SK-MEL-5 (cell line): ENCODE data around the gene RTTN. TPM values are rescaled to one million over a fixed set of nuclear protein-coding genes. Genes with fewer than 3 reads are reported as not detected.

Source experiments
- DNase-seq: peaks from one replicate; pipeline ENCODE4 v3.0.0-alpha.2; 2016; ENCODE audit warnings: low read depth, low spot score
- in situ Hi-C: cut with HindIII; loops from 2 replicates; pipeline ENCODE4 v1.10.0; 2016; ENCODE audit warnings: low sequenced_read_pairs, high pct_unique_total_duplicates, low pct_unique_long_range_greater_than_20kb
- total RNA-seq: library from RNA; depleted of rRNA; stranded (reverse); fragments of >200 nt; shearing (Covaris generic); gene quantifications from 2 replicates; pipeline ENCODE4 v1.2.3, GENCODE V29; 2014

Gene RTTN
- total RNA-seq, 1 experiment from 2014 or later: 21.7 TPM

GRCh38 chr18:70069382-70069781, 136.1 kb downstream of the RTTN start:
- in situ Hi-C loops: no loop called here
- DNase-seq: no peak

- no peak for DNase-seq
- in situ Hi-C loops: no loop called here
These were observed 136.5 kb downstream of the RTTN start for GRCh38 chr18:70068981-70069380.

DNA sequence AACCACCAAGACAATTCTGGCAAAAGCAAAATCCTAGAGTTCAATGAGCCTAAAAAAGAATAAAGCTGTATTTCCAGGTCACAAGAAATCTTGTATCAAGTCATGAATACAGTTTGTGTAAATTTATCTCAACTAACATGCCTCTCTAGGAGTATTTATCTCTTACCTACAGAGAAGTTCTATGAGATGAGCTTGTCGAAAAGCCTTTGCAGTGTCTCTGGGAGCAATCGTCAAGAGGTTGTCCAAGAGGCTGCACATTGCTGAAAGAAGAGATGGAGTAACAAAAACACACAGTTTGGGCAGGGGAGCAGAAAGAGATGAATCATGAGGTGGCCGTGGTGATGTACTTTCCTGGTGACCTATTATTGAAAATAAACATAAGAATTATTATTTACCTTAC, 145.8 kb downstream of the RTTN start:
- no peak for DNase-seq
- in situ Hi-C loops: no loop called here

GRCh38 chr18:70058916-70059315, 146.6 kb downstream of the RTTN start:
- in situ Hi-C loops: no loop called here
- DNase-seq: no peak

DNA sequence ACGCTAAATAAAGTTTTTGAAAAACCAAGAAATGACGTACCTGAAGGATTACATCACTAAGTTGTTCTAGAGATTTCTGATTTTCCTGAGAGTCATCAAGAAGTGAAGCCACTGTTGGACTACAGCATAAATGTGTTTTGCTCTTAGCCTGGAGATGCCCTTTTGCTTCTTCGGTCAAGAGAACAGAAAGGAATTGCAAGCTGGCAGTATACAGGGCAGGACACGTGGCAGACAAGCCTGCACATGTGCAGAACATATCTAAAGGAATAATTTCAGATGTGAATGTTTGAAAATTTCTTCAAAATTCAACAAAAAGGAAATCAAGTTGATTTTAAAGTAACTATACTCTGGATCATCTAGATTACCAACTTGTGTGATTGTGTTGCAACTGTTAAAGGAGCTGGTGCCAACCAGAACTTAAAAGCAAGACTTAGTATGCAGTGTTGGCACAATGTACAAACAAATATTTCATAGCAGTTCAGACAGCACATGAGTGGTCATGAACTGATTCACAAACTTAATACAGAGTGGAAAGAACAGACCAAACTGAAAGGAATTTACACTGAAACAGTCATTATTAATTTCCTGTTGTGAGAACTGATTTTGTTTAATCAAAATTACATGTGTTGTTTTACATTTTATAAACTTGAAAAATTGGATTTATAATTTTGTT, 157.4 kb downstream of the RTTN start:
- in situ Hi-C loops: no loop called here
- peak; percentile 16 for DNase-seq

- in situ Hi-C loops: no loop called here
- no peak for DNase-seq
These were observed 158.7 kb downstream of the RTTN start for GRCh38 chr18:70046796-70047195.

GRCh38 chr18:70046207-70046606, 159.3 kb downstream of the RTTN start:
- in situ Hi-C loops: no loop called here

GRCh38 chr18:70044632-70045031, 160.9 kb downstream of the RTTN start:
- in situ Hi-C loops: no loop called here
- peak; percentile 66 for DNase-seq

More at GRCh38 chr18:70046207-70046606, 159.3 kb downstream of the RTTN start:
- no peak for DNase-seq

GRCh38 chr18:70041459-70042050, 163.9 kb downstream of the RTTN start:
- peak; percentile 7 for DNase-seq
- in situ Hi-C loops: no loop called here

- DNase-seq: peak; percentile 84
- in situ Hi-C loops: no loop called here
These were observed 166.3 kb downstream of the RTTN start for GRCh38 chr18:70039186-70039585.

- in situ Hi-C loops: no loop called here
These were observed 167.9 kb downstream of the RTTN start for GRCh38 chr18:70037431-70038061.

GRCh38 chr18:70036771-70037347, 168.6 kb downstream of the RTTN start:
- no peak for DNase-seq
- in situ Hi-C loops: no loop called here

More at GRCh38 chr18:70037431-70038061, 167.9 kb downstream of the RTTN start:
- DNase-seq: peak; percentile 79

DNA sequence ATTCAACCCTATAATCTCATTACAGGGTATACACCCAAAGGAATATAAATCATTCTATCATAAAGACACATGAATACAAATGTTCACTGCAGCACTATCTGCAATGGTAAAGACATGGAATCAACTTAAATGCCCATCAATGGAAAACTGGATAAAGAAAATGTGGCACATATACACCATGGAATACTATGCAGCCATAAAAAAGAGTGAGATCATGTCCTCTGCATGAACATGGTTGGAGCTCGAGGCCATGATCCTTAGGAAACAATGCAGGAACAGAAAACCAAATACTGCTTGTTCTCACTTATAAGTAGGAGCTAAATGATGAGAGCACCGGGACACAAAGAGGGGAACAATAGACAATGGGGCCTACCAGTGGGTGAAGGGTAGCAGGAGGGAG, 169.3 kb downstream of the RTTN start:
- no peak for DNase-seq
- in situ Hi-C loops: no loop called here

- in situ Hi-C loops: no loop called here
- no peak for DNase-seq
These were observed 174.3 kb downstream of the RTTN start for GRCh38 chr18:70031221-70031620.

DNA sequence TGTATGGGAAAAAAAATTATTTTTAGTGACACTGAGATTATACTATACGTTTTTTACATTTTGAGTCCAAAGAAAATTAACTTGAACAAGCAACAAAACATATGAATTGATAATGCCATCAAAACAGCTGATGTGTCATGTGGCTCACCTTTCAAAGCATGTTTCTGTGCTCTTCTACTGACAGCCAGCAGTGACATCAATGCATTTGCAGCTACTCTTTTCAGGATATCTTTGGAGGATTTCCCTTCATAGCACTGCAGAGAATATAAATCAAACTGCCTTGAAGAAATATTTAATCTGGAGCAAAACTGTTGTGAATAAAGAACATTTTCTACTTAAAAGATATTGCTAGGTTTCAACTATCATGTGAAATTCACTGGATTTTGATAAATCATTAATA, 174.8 kb downstream of the RTTN start:
- in situ Hi-C loops: no loop called here
- DNase-seq: peak; percentile 16

GRCh38 chr18:70029163-70029562, 176.3 kb downstream of the RTTN start:
- DNase-seq: no peak
- in situ Hi-C loops: no loop called here

DNA sequence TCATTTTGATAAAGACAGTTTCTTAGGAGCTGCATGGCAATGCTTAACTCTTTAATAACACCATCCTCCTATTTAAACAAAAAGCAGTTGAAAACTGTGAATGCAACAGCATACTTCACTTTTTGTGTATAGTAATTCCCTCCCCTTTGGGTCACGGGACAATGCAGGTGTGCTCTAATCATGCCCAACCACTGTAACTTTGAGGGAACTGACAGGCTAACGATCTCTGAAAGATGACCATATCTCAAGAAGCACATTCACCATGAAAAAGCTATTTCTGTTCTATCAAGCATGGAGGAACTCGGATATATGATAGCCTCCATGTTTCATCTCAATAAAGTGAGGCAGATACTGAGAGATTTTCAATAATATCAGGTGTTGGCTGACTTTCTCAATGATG, 176.8 kb downstream of the RTTN start:
- DNase-seq: no peak
- in situ Hi-C loops: no loop called here

DNA sequence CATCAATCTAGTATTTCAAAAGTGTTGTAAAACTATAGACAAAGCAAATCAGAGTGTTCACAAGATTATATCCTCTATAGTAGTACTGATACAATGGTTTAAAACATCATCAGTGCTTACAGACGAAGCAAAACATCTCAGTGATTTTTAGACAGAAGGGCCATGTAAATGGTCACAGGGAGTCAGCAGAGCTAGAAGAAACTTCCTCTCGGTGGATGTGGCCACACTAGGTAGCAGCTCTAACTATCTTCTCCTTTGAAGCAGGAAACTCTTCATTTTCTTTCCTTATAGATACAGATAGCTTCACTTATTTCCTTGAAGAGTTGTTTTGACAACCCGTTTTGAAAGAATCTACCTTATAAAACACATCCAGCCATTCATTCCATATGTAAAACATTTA, 177.4 kb downstream of the RTTN start:
- no peak for DNase-seq
- in situ Hi-C loops: no loop called here

- in situ Hi-C loops: no loop called here
- DNase-seq: no peak
These were observed 179.9 kb downstream of the RTTN start for GRCh38 chr18:70025580-70025979.
